Stimulated activated CD4-positive, alpha-beta T cell treated with anti-CD3 and anti-CD28 coated beads, Interleukin-15, amount 100 ng/mL, for 48 hours (primary cell): ENCODE data around the gene TECTA.

Experiments
- DNase-seq, 2 donors: peaks; one replicate each; pipeline ENCODE4 v3.0.0-alpha.2; 2020; ENCODE audit warnings: low read depth in 2 of 2

TECTA gene

DNA sequence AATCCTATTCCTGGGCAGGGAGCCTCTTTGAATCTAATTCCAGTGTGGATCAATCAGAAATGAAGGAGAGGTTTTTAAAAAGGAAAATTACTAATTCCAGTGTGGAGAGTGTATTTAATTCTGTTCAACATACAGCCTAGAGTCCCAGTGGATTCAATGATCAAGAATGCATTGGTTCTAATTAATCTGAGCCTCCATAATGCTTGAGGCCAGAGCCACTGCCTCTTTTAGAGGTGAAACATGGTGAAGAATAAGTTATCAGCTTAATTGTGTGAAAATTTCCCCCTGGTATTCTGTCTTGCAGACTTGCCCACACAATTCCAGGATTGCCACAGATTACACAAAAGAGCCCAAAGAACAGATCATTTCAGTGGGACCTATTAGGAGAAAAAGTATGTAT, 87.7 kb downstream of the TECTA start:
- no peak for DNase-seq

DNA sequence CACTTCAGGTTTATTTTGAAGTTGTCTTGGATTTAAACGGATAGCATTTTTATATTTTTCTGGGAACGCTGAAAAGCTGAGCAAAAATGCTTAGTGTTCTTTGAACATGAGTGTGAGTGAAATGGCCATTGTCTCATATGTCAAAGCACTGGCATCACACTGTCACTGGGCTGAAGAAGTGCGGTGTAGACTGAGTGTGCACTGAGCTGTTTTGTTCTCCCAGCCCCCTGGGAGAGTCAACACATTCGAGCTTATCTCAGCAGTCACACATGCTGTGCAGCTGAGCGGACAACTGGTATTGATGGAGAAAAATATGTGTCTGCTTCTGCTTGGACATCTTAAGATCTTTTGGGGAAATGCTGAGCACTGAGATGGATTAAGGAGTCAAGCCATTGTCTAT, 90.8 kb downstream of the TECTA start:
- no peak for DNase-seq

DNA sequence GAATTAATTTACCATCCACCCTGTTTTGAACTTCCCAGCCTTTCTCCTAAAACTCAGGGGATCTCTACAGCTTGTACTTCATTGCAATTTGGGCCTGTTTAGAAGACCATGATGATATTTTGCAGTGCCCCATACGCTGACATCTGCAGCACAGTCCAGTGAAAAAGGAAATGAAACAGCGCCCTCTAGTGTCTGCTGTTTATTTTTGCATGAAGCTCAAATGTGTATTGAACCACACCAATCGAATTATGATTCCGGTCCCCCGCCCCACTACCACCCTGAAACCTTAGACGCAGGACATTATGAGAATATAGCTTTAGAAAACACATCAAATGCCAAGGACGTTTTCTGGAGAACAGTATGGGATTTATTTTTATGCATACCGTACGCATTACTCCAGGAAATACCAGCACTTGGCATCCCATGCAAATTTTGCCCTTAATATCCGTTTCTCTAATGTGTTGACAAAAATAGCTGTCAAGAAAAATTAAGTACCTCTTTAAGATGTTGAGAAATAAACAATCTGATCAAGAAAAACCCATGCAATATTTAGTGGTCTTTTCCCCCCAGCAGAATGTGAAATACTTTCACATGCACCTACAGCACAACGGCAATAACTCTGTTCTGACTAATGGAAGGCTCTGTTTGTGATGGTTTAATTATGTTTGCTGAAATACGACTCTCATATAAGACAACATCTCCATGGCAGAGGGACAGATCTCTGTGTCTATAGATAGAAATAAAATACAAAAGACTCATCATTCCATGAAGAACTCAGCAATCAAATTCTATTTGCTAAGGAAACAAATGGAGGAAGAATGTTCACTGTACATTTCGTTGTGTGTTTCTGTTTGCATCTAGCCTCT, 93.9 kb downstream of the TECTA start:
- DNase-seq: peak; percentile 12 to 51

DNA sequence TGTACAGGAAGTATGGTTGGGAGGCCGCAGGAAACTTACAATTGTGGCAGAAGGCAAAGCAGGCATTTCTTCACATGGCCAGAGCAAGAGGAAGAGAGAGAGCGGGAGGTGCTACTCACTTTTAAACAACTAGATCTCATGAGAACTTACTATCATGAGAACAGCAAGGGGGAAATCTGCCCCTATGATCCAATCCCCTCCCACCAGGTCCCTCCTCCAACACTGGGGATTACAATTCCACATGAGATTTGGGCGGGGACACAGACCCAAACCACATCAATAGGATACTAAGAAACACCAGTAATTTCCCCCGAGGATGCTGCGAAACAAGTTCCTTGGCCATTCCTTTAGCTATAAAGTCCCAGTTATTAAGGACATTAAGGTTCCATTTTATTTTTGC, 97.4 kb downstream of the TECTA start:
- no peak for DNase-seq

DNA sequence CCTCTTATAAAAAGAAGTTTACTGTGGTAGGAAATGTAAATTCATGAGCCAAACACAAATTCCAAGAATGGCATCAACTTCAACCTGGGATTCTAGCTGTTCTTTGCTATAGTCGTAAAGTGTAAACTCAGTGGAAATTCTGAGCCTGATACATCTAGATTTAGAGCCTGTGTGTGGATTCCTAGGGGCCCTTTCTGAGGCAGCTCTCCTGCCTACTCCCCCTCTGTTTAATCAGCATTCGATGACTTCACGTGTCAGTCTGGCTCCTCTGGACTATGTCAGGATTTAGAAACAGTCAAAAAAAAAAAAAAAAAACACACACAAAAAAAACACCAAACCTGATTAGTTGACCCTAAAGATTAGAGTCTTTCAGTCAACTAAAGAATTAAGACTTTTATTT, 98.5 kb downstream of the TECTA start:
- DNase-seq: no peak

DNA sequence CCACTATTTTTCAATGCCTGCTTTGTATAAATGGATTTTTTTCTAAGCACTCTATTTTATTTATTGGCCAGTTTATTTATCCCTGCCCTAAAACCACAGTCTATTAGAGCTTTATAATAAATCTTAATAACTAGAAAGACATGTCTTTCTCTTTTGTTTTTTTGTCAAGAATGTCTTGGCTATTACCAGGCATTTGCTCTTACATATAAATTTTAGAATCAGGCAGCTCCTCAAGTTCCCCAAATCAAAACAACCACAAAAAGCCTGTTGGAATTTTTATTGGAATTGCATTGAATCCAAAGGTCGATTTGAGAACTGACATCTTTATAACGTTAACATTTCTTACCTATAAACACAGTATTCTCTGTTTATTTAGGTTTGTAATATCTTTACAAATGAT, 105.8 kb downstream of the TECTA start:
- no peak for DNase-seq

DNA sequence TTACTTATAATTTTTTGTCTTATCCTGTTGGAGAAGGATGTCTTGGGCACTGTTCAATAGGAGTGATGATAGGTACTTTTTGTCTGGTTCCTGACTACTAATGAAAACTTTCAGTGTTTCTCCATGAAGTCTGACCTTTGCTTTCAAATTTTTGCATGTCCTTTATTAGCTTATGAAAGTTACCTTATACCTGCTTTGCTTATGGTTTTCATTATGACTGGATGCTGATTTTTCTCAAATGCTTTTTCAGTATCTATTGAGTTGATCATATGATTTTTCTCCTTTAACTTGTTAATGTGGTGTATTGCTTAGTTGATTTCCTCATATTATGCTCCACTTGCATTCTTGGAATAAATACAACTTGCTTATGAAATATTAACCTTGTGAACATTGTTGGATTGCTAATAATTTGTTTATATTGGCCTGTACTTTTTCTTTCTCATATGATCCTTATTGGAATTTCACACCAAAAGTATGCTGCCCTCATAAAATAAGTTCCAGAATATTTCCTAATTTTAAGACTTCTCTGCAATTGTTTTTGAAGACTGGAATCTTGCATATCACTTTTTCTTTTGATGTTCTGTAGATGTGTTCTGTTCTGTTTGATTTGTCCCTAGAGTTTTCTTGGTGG, 106.6 kb downstream of the TECTA start:
- DNase-seq: no peak

DNA sequence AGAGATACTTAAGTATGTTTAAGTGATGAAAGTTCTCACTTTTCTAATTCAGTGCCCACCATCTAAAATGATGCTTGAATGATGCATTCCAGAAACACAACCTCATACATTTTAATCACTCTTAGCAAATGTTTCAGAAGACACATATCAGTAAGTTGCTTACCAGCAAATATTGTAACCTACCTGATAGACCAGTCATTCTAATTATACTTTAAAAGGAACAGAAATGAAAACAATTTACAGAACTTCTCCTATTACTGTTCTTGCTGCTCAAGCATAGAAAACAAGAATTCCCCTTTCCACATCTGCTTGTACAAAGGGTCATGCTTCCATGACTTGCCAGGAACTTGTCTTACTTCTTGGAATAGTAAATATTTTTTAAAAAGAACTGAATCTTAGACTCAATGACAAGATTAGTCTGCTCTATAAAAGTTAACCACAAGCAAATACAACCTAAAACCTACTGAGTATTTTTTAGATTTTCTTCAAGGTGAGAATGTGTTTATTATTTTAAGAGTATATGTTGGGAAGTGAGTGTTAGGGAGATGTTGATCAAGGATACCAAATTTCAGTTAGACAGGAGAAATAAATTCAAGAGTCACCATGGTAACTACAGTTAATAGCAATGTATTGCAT, 109.5 kb downstream of the TECTA start:
- DNase-seq: no peak

DNA sequence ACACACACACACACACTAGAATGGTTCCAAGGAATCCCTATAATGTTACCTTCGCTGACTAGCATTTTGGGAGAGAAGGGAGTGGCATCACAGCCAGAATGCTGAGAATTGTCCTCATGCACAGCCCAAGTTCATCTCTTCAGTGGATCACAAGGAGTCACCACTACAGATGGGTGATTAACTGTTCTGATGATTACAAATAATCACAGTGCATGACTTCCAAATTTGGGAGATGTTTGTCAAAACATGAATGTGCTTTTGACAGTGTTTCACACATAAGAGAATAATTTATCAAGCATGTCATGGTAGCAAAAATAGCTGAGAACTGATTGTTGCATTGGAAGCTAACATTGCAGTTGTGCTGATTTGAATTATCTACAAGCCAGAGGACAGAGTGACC, 110.6 kb downstream of the TECTA start:
- DNase-seq: no peak

DNA sequence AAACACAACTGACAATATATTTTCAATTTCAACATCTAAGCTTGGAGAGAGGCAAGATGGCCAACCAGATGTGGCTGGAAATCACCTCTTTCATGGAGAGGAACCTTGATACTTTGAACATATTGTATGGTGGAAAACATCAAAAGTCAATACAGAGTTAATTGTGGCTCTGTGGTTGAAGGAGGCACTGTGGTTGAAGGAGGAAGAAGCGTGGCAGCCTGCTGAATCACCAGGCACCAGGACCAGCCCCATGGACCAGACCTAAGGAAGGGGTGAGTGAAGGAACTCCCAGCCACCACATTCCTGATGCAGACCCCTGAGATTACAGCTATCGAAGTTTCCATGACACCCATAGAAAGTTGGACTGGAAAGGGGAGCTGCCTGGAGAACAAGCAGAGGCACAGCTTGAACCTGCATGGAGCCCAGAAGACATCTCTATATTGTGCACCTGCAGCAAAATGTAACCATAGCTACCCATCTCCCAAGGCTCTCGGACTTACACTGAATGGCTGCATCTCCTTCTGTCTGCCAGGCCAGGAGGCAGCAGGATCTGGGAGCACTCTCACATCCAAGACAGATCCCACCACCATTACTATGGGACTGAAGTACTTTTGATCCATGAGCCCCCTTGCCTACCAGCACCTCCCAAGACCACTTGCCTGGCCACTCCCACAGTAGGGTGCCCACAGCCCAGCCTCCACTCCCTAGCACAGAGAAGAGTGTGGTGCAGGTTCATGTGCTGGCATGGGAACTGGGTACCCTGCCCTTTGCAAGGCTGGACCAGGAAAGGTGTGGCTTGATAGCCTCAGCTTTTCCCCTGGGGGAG, 111.7 kb downstream of the TECTA start:
- no peak for DNase-seq

DNA sequence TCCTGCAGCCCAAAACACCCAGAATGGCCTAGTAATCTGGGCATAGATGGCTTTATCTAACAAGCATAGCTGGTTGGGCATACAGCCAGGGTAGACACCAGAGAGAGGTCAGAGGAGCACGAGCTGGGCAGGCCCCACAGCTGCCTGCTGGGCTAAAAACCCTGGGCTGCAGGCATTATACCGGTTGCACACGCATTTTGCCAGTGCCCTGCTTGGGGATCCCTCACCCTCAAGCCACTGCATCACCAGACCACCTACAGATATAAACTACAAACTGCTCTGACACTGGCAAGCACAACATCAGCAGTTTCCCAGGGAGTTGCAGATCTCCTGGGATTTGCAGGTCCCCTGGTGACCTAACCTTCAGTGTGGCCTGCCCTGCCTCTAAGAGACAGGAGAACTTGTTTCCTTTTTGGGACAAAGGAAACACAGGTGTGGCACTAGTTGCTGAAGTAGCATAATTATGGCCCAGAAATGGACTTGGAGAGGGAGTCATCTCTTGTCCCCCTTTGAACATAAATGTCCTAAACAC, 112.4 kb downstream of the TECTA start:
- no peak for DNase-seq

DNA sequence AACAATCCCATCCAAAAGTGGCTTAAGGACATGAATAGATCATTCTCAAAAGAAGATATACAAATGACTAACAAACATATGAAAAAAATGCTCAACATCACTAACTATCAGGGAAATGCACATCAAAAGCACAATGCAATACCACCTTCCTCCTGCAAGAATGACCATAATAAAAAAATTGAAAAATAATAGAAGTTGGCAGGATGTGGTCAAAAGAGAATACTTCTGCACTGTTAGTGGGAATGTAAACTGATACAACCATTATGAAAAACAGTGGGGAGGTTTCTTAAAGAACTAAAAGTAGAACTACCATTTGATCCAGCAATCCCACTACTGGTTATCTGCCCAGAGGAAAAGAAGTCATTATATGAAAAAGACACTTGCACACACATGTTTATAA, 113.8 kb downstream of the TECTA start:
- DNase-seq: no peak

DNA sequence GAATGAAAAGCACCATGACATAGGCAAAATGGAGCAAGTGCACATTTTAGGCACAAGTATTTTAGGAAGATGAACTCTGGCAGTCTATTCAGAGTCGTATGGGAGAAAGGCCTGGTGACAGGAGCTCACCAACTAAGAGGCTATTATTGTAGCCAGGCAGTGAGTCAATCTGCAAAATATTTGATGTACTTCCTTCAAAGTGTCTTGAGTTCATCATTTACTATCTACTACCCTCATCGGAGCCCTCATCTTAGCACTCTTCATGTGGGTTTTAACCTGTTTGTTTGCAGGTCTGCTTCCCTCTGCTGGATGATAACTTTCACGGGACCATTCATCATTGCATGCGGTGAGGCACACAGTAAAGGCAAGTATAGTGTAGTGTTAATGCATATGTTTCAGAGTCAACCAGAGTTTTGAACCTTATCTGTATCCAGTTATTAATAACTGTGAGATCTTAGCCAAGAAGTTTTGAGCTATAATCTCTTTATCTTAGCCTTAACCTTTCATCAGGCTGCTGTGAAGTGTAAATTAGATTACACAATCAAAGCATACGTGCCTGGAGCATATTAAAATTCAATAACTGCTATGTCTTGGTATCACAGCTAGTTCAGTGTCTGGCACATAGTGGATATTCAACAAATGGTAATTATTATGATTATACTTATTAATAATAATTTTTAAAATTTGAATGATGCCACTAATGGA, 120.6 kb downstream of the TECTA start:
- DNase-seq: no peak

DNA sequence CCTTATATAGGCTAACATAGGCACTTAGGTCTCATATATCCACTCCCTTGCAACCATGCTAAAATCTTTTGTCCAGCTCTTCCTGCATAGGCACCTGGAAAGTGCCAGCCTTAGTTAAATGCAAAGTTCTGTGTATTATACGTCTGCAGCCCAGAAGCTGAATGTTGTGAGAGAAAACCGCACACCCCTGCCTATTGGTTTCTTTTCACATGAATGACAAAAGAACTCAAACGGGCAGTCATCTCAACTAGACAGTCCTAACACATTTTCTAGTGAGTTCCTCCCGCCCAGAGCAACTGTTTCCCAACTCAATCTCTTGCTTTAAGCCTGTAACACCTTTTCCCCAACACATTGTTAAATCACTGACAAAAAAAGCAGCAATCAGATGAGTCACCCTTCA, 122.1 kb downstream of the TECTA start:
- DNase-seq: no peak

DNA sequence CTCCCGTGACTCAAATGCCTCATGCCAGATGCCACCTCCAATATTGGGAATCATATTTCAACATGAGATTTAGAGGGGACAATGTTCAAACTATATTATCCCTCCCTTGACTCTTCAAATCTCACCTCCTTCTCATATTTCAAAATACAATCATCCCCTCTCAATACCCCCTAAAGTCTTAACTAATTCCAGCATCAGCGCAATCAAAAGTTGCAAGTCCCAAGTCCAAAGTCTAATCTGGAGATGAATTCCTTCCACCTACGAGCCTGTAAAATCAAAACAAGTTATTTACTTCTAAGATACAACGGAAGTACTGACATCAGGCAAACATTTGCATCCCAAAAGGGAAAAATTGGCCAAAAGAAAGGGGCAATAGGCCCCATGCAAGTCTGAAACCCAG, 124.3 kb downstream of the TECTA start:
- DNase-seq: no peak

DNA sequence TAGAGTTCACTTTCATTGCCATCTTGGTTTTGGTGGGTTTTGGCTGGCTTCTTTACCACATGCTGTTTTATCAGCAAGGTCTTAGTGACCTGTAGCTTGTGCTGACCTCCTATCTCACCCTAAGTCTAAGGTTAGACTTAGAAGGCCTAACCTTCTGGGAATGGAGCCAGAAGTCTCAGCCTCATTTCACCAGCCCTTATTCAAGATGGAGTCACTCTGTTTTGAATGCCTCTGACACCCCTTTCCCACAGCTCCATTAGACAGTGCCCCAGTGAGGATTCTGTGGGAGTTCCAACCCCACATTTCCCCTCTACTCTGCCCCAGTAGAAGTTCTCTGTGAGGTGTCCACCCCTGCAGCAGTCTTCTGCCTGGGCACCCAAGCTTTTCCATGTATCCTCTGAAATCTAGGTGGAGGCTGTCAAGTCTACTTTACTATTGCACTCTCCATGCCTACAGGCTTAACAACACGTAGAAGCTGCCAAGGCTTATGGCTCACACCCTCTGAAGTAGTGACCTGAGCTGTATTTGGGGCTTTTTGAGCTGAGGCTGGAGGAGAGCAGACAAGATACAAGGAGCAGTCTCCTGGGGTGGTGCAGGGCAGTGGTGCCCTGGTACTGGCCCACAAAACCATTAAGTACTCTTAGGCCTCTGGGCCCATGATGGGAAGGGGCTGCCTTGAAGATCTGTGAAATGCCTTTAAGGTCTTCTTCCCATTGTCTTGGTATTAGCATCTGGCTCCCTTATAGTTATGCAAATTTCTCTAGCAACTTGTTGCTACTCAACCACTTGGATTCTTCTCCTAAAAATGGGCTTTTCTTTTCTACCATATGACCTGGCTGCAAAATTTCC, 125.6 kb downstream of the TECTA start:
- no peak for DNase-seq

DNA sequence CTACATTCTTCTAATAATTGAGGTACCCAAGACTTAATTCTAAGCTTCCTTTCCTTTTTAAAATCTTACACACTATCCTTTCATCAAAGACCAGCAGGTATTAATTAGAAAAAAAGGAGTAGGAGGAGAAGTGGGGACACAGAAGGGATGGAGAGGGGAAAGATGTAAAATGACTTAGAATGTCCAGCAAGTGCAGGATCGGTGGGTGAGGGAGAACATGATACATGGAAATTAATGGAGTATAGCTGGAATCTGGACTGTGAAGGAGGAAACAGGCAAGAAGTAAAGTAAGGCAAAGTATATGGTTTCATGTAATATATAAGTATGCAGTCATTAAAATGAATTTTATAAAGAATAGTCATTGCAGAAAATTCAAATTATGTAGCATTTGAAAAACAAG, 127.8 kb downstream of the TECTA start:
- no peak for DNase-seq

DNA sequence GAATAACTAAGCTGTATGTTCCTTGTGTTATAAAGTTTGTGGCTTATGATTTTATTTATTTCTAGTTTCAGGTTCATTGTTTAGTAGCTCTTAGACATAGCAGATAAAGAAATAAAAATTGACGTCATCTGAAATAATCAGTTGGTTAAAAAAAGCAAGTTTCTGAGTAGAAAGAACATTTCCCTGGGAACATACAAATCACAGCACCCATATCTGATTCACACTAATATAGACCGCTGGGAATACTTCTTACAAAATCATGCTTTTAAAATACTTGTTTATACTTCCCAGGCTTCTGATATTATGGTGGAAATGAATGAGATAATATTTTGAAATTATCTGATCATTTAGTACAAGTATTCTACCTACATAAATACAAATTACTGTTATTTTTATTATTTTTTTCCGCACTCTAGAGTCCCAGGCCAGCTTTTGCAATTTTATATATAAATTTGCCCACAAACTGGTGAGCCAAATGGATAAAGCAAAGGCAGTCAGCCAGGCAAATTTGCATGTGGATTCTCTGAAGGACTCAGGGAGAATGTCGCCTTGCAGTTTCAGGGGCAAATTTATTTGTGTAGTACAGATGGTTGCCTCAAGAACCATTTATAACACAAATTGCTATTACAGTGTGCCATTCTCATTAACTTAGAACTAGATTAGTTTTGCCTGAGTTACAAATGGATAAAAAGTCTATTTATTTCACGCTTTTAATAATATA, 128.6 kb downstream of the TECTA start:
- DNase-seq: no peak

DNA sequence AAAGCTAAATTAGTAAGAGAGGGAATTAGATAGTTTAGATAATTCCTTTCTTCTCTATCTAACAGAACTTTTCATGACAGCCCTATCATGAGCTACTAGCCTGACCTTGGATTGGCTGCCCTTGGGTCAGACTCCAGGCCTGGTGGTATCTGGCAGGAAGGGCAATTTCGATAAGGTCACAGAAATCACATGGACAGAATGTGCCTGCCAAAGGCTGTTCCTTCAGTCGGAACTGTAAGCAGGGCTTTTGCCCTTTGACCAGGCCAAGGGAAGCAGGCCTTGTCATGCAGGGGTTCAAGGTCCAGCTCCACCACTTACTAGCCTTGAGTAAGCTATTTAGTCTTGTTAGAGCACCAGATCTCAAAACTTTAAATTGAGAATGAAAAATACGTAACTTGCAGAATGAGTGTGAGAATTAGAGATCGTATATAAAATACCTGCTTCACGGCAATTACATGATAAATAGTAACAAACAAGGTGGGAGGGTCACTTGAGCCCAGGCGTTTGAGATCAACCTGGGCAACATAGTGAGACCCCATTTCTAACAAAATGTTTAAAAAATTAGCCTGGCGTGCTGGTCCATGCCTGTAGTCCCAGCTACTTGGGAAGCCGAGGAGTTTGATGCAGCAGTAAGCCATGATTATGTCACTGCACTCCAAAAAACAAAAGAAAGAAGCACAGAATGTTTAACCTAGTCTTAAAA, 130.7 kb downstream of the TECTA start:
- no peak for DNase-seq
